Calu3 (cell line): ENCODE results near the gene SLC27A6. TPM values are rescaled to one million over a fixed set of nuclear protein-coding genes. Genes with fewer than 3 reads are reported as not detected.

ENCODE experiments used
- BruUV-seq: library from RNA; stranded (reverse); fragments of 400-500 nt; replicated peaks from 2 replicates; lab custom pipeline; 2021; lab: Mats Ljungman, UMichigan
- CTCF ChIA-PET: fragments of 300-600 bp; sonication (Branson Sonifier 250); formaldehyde crosslinking; loops from one replicate; lab custom pipeline; 2022; ENCODE audit warnings: antibody characterized with exemption; lab: Charles Lee
- DNase-seq: peaks from one replicate; pipeline ENCODE4 v3.0.0; 2022
- H3K27ac Mint-ChIP-seq: one replicate; pipeline ENCODE4 v1.8.0; 2022; ENCODE audit warnings: mixed read lengths; ENCODE audit not compliant: unreplicated experiment
- H3K27me3 Mint-ChIP-seq: one replicate; pipeline ENCODE4 v1.8.0; 2022; ENCODE audit warnings: mixed read lengths; ENCODE audit not compliant: unreplicated experiment
- H3K36me3 Mint-ChIP-seq: one replicate; pipeline ENCODE4 v1.8.0; 2022; ENCODE audit warnings: mild to moderate bottlenecking, moderate library complexity, mixed read lengths; ENCODE audit not compliant: insufficient read depth, unreplicated experiment
- H3K4me1 Mint-ChIP-seq: one replicate; pipeline ENCODE4 v1.8.0; 2022; ENCODE audit warnings: mild to moderate bottlenecking, low read depth, mixed read lengths; ENCODE audit not compliant: unreplicated experiment
- H3K4me3 Mint-ChIP-seq: one replicate; pipeline ENCODE4 v1.8.0; 2022; ENCODE audit warnings: mild to moderate bottlenecking, low read depth, moderate library complexity, mixed read lengths; ENCODE audit not compliant: unreplicated experiment
- H3K9me3 Mint-ChIP-seq: one replicate; pipeline ENCODE4 v1.8.0; 2022; ENCODE audit warnings: low read depth, mixed read lengths; ENCODE audit not compliant: unreplicated experiment
- intact Hi-C: fragments of 100-400 bp; cut with micrococcal nuclease; formaldehyde crosslinking; loops from one replicate; pipeline ENCODE4 v1.10.0; 2022; ENCODE audit not compliant: unreplicated experiment
- total RNA-seq: library from RNA; stranded (reverse); gene quantifications from 2 replicates; pipeline ENCODE4 v1.2.3, GENCODE V29; 2022
- TF ChIP-seq, protein P1 (sequence below): fragments of 200-600 bp; IDR thresholded peaks from one replicate; pipeline ENCODE4 v1.8.0; 2022; ENCODE audit warnings: antibody characterized with exemption; ENCODE audit not compliant: unreplicated experiment

Gene SLC27A6
- total RNA-seq, 1 experiment from 2014 or later: not detected

GRCh38 chr5:129063483-129064113 lies 98.3 kb downstream of the SLC27A6 start:
- H3K4me1 Mint-ChIP-seq: no peaks in the 10 kb centered on the region
- no peaks in the 10 kb centered on the region for H3K27me3 Mint-ChIP-seq
- no peaks in the 10 kb centered on the region for H3K36me3 Mint-ChIP-seq
- TF ChIP-seq, protein P1, sequence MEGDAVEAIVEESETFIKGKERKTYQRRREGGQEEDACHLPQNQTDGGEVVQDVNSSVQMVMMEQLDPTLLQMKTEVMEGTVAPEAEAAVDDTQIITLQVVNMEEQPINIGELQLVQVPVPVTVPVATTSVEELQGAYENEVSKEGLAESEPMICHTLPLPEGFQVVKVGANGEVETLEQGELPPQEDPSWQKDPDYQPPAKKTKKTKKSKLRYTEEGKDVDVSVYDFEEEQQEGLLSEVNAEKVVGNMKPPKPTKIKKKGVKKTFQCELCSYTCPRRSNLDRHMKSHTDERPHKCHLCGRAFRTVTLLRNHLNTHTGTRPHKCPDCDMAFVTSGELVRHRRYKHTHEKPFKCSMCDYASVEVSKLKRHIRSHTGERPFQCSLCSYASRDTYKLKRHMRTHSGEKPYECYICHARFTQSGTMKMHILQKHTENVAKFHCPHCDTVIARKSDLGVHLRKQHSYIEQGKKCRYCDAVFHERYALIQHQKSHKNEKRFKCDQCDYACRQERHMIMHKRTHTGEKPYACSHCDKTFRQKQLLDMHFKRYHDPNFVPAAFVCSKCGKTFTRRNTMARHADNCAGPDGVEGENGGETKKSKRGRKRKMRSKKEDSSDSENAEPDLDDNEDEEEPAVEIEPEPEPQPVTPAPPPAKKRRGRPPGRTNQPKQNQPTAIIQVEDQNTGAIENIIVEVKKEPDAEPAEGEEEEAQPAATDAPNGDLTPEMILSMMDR: no peak
- DNase-seq: no peak
- H3K27ac Mint-ChIP-seq: no peak overlapping the region
- BruUV-seq: no TSS peak
- H3K9me3 Mint-ChIP-seq: no peaks in the 10 kb centered on the region
- CTCF ChIA-PET: no interaction called here
- H3K4me3 Mint-ChIP-seq: no peak overlapping the region
- intact Hi-C loops: no loop called here

DNA sequence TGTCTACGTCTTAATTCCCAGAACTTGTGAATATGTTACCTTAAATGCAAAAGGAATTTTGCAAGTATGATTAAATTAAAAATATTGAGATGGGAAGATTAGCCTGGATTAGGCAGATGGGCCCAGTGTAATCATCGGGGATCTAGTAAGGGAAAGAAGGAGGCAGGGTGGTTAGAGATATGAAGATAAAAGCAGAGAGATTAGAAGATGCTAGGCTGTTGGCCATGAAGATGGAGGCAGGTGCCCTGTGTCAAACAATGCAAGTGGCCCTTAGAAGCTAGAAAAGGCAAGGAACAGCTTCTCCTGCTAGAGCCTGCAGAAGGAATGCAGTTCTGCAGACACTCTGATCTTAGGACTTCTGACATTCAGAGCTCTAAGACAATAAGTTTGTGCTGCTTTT lies 100.4 kb downstream of the SLC27A6 start:
- no TSS peak for BruUV-seq
- no peaks in the 10 kb centered on the region for H3K4me1 Mint-ChIP-seq
- no peaks in the 10 kb centered on the region for H3K36me3 Mint-ChIP-seq
- H3K9me3 Mint-ChIP-seq: no peaks in the 10 kb centered on the region
- H3K4me3 Mint-ChIP-seq: no peak overlapping the region
- TF ChIP-seq, protein P1: no peak
- intact Hi-C loops: no loop called here
- CTCF ChIA-PET: no interaction called here
- no peak for DNase-seq
- H3K27ac Mint-ChIP-seq: no peak overlapping the region
- H3K27me3 Mint-ChIP-seq: no peaks in the 10 kb centered on the region

DNA sequence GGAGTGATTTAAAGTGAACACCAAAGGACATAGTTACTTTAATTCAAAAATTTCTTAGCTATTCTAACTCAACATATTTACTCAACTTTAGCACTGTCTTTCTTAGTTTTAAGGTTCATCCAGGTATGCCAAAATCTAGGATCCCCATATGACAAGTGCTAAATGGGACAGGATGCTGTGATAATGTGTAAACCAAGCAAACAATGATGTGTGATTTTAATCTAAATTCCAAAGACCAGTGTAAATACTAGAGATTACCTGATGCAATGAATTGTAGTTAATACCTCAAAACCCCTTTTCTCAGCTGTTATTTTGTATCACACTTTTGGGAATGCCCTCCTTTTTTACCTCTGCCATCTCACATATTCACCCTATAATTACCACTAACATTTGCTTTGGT lies 102.5 kb downstream of the SLC27A6 start:
- DNase-seq: no peak
- no peaks in the 10 kb centered on the region for H3K4me1 Mint-ChIP-seq
- no peaks in the 10 kb centered on the region for H3K9me3 Mint-ChIP-seq
- H3K4me3 Mint-ChIP-seq: no peak overlapping the region
- TF ChIP-seq, protein P1: no peak
- CTCF ChIA-PET: no interaction called here
- intact Hi-C loops: no loop called here
- BruUV-seq: no TSS peak
- H3K27ac Mint-ChIP-seq: no peak overlapping the region
- H3K36me3 Mint-ChIP-seq: no peaks in the 10 kb centered on the region
- no peaks in the 10 kb centered on the region for H3K27me3 Mint-ChIP-seq

DNA sequence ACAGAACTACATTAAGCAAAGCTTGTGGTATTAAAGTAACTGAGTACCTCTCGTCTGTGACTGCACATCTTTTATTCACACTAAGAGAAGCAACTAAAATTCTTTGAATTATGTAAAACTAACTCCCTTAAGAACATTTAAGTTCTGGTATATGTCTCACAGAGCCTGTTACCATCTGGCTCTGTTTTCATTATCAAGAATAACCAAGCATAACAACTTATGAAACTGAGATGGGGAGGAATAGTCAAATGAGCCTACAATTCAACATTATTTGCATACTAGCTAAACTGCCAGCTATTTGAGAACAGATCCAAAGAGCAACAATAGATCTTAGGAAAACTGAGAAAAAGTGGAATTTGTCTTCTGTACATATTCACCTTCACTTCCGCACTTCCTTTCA lies 104.0 kb downstream of the SLC27A6 start:
- TF ChIP-seq, protein P1: no peak
- CTCF ChIA-PET: no interaction called here
- no peaks in the 10 kb centered on the region for H3K36me3 Mint-ChIP-seq
- intact Hi-C loops: no loop called here
- H3K27ac Mint-ChIP-seq: no peak overlapping the region
- BruUV-seq: no TSS peak
- H3K4me1 Mint-ChIP-seq: no peaks in the 10 kb centered on the region
- H3K4me3 Mint-ChIP-seq: no peak overlapping the region
- DNase-seq: no peak
- no peaks in the 10 kb centered on the region for H3K9me3 Mint-ChIP-seq
- H3K27me3 Mint-ChIP-seq: no peaks in the 10 kb centered on the region
